ENCODE data around the gene SLC7A1. TPM values are rescaled to one million over a fixed set of nuclear protein-coding genes. Genes with fewer than 3 reads are reported as not detected.

Gene SLC7A1
- total and polyA plus RNA-seq, 8 donors = 2.3 to 95.1 (median 21.2) TPM

DNA sequence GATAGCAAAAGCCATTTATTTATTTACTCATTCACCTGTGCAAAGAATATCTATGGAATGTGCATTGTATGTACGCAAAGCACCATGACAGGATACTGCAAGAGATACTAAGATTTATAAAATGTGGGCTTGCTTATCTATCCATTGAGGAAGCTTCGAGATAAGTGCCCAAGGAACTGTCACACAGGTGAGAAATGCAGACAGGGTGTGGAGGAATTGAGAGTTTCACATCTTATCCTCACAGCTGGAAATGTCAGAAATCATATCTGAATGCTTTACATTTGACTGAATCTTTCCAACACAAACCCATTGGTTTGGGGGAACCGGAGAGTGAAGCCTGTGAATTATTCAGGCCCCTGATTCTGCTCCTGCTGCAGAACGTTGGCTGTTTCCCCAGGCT lies 113.0 kb downstream of the SLC7A1 start:
- no peak for DNase-seq
- intact Hi-C loops (cut with DNase I; ENCODE audit: low total_unique reads) = no loop called here
- no peaks in the 10 kb centered on the region for H3K9me3 ChIP-seq
- no peaks in the 10 kb centered on the region for H3K36me3 ChIP-seq
- TF ChIP-seq EP300 (IDR thresholded peaks at IDR 0.05) (no peak), POLR2AphosphoS5 (IDR thresholded peaks at IDR 0.05) (no peak), POLR2A (IDR thresholded peaks at IDR 0.05) (no peak)
- TF ChIP-seq, protein P1, sequence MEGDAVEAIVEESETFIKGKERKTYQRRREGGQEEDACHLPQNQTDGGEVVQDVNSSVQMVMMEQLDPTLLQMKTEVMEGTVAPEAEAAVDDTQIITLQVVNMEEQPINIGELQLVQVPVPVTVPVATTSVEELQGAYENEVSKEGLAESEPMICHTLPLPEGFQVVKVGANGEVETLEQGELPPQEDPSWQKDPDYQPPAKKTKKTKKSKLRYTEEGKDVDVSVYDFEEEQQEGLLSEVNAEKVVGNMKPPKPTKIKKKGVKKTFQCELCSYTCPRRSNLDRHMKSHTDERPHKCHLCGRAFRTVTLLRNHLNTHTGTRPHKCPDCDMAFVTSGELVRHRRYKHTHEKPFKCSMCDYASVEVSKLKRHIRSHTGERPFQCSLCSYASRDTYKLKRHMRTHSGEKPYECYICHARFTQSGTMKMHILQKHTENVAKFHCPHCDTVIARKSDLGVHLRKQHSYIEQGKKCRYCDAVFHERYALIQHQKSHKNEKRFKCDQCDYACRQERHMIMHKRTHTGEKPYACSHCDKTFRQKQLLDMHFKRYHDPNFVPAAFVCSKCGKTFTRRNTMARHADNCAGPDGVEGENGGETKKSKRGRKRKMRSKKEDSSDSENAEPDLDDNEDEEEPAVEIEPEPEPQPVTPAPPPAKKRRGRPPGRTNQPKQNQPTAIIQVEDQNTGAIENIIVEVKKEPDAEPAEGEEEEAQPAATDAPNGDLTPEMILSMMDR (IDR thresholded peaks at IDR 0.05) = no peak
- H3K27ac ChIP-seq = no peak overlapping the region
- H3K4me3 ChIP-seq = no peak overlapping the region
- no peaks in the 10 kb centered on the region for H3K4me1 ChIP-seq
- peaks cover 0 to 5% (median 0%) of the 10 kb centered on the region in 3 donors for H3K27me3 ChIP-seq
- WGBS, 5 donors = 58 to 75% (median 68%) methylated on average over 3 to 4 of the region's 4 CpGs

DNA sequence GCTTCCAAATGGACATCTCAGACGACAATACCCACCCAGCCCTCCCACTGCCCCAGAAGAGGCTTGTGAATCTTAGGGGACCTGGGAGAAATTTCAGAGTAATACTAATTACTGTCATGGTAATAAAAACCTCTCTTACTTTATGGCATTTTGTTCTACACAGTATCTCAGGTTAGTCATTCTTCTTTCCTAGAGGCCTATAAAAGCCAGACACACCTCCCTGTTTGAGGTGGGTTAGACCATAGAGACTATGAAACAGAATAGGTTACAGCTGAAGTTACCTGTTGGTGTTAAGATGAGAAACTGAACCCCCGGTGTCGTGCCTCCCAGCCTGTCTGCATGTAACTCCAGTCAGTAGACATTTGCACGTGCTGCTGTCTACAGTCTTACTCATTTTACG lies 113.9 kb downstream of the SLC7A1 start:
- intact Hi-C loops (cut with DNase I; ENCODE audit: low total_unique reads) = no loop called here
- Histone ChIP-seq H3K4me1 (no peaks in the 10 kb centered on the region), H3K9me3 (no peaks in the 10 kb centered on the region), H3K4me3 (no peak overlapping the region), H3K36me3 (no peaks in the 10 kb centered on the region), H3K27ac (no peak overlapping the region), H3K27me3 (no peaks in the 10 kb centered on the region)
- 91 to 96% (median 95%) methylated on average over 5 of the region's 5 CpGs for WGBS, 5 donors
- no peak for DNase-seq
- TF ChIP-seq, protein P1 (IDR thresholded peaks at IDR 0.05) = no peak
- TF ChIP-seq EP300 (IDR thresholded peaks at IDR 0.05) = no peak
- no peak for TF ChIP-seq POLR2AphosphoS5 (IDR thresholded peaks at IDR 0.05)

DNA sequence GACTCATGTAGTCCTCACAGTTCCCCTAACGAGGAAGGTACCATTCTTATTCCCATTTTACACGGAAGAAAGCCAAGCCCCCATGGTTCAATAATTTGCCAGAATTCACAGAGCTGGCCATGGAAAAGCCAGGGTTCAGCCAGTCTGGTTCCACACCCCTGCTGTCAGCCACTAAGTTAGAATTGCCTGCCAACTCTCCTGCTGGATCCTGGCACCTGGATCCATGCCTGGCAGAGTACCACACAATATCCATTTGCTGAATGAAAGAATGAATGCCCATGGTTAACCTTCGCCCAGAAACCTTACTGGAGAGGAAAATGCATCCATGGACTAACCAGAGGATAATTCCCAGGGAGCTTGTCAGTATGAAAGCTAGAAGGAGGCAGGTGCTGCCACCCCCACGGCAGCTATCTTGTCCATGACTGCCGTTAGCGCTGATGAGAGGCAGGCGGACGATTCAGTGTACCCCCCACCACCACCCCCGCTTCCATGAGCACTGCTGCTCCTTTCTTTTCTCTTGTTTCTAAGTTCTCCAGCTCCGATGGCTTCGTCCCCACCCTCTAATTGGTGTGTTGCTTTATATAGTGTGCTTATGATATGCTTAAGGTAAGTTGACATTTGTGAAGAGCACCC lies 114.5 kb downstream of the SLC7A1 start:
- no peaks in the 10 kb centered on the region for H3K27me3 ChIP-seq
- no peak for DNase-seq
- H3K4me3 ChIP-seq = no peak overlapping the region
- 78 to 87% (median 84%) methylated on average over 11 of the region's 11 CpGs for WGBS, 5 donors
- no peak overlapping the region for H3K27ac ChIP-seq
- no peaks in the 10 kb centered on the region for H3K36me3 ChIP-seq
- TF ChIP-seq EP300 (IDR thresholded peaks at IDR 0.05) = no peak
- H3K4me1 ChIP-seq = no peaks in the 10 kb centered on the region
- intact Hi-C loops (cut with DNase I; ENCODE audit: low total_unique reads) = no loop called here
- H3K9me3 ChIP-seq = no peaks in the 10 kb centered on the region

DNA sequence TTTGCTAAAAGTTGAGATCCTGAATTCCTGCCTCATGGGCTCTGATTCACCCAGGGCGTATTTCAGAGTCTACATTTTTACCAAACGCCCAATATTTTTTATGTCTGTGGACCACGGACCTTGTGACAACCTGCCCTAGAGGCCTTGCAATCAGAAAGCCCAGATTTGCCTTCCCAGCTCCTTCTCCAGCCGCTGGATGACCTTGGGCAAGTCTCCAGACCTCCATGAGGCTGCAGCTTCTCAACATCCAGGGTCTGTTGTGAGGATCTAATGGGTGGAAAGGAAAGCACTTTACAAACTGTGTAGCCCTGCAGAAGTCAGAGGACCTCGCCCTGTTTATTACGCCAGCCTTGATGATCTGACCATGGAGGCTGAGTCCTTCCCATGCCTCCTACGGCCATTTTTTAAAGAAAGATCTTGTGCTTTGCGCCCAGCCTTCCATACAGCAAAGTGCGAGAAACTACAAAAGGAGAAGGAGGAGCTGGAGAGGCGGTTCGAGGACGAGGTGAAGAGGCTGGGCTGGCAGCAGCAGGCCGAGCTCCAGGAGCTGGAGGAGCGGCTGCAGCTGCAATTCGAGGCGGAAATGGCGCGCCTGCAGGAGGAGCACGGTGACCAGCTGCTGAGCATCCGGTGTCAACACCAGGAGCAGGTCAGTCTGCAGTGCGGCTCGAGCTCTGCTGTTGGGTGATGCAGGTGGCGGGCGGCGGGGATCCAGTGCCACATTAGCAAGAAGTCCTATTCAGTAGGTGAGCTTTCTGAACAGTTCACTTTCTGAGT lies 115.6 kb downstream of the SLC7A1 start:
- DNase-seq = peak in 1 of 2 donors; percentile 33
- Histone ChIP-seq H3K4me1 (no peaks in the 10 kb centered on the region), H3K4me3 (no peak overlapping the region), H3K9me3 (no peaks in the 10 kb centered on the region), H3K27me3 (no peaks in the 10 kb centered on the region), H3K36me3 (no peaks in the 10 kb centered on the region), H3K27ac (no peak overlapping the region)
- TF ChIP-seq POLR2AphosphoS5 (IDR thresholded peaks at IDR 0.05) (no peak), EP300 (IDR thresholded peaks at IDR 0.05) (no peak), POLR2A (IDR thresholded peaks at IDR 0.05) (no peak)
- TF ChIP-seq, protein P1 (IDR thresholded peaks at IDR 0.05) = no peak
- intact Hi-C loops (cut with DNase I; ENCODE audit: low total_unique reads) = no loop called here
- 78 to 87% (median 81%) methylated on average over 20 to 25 of the region's 25 CpGs for WGBS, 5 donors

DNA sequence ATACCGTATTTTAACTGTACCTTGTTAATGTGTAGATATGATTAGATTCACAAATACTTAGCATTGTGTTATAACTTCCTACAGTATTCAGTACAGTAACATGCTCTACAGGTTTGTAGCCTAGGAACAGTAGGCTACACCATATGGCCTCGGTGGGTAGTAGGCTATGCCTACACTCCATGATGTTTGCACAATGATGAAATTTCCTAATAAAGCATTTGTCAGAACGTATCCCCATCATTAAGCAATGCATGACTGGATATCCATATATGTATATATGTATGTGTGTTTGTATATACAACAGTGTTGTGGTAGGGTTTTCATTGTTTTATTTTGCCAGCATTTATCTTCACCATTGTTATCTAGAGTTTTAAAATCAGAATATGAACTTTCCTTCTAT lies 119.4 kb downstream of the SLC7A1 start:
- DNase-seq = no peak
- no peaks in the 10 kb centered on the region for H3K36me3 ChIP-seq
- 59 to 75% (median 66%) methylated on average over 3 of the region's 3 CpGs for WGBS, 5 donors
- no peak for TF ChIP-seq POLR2A (IDR thresholded peaks at IDR 0.05)
- no peak for TF ChIP-seq POLR2AphosphoS5 (IDR thresholded peaks at IDR 0.05)
- intact Hi-C loops (cut with DNase I; ENCODE audit: low total_unique reads) = no loop called here
- no peak overlapping the region for H3K27ac ChIP-seq
- no peak overlapping the region for H3K4me3 ChIP-seq
- H3K4me1 ChIP-seq = peaks cover 0 to 4% (median 0%) of the 10 kb centered on the region in 4 donors
- H3K27me3 ChIP-seq = no peaks in the 10 kb centered on the region
- H3K9me3 ChIP-seq = no peaks in the 10 kb centered on the region
